Limb (tissue), 2 donors: ENCODE measurements around the gene BTBD9.

Source experiments
- DNase-seq, 2 donors: peaks; one replicate each; pipeline ENCODE4 v3.0.0-alpha.2; 2016; ENCODE audit errors: extremely low spot score in 2 of 2

The BTBD9 gene

GRCh38 chr6:38182426-38182825 is 457.3 kb downstream of the BTBD9 start:
- peak in 1 of 2 donors; percentile 20 for DNase-seq

GRCh38 chr6:38180586-38180985 is 459.1 kb downstream of the BTBD9 start:
- peak in 1 of 2 donors; percentile 36 for DNase-seq

GRCh38 chr6:38179794-38180430 is 459.8 kb downstream of the BTBD9 start:
- peak in 1 of 2 donors; percentile 24 for DNase-seq

- DNase-seq: peak in 1 of 2 donors; percentile 21
Observed at GRCh38 chr6:38179300-38179699, 460.4 kb downstream of the BTBD9 start.

- DNase-seq: peak in 1 of 2 donors; percentile 21
Observed at GRCh38 chr6:38178584-38178886, 461.2 kb downstream of the BTBD9 start.

- DNase-seq: no peak
Observed at GRCh38 chr6:38177882-38178583, 461.7 kb downstream of the BTBD9 start.

GRCh38 chr6:38176797-38177751 is 462.7 kb downstream of the BTBD9 start:
- DNase-seq: no peak

GRCh38 chr6:38175786-38176185 is 463.9 kb downstream of the BTBD9 start:
- no peak for DNase-seq

- DNase-seq: no peak
Observed at GRCh38 chr6:38174806-38175495, 464.8 kb downstream of the BTBD9 start.

- DNase-seq: no peak
Observed at GRCh38 chr6:38174315-38174714, 465.4 kb downstream of the BTBD9 start.

- no peak for DNase-seq
Observed at GRCh38 chr6:38173909-38174308, 465.8 kb downstream of the BTBD9 start.

GRCh38 chr6:38172739-38173410 is 466.9 kb downstream of the BTBD9 start:
- no peak for DNase-seq

- no peak for DNase-seq
Observed at GRCh38 chr6:38171997-38172738, 467.6 kb downstream of the BTBD9 start.

GRCh38 chr6:38170666-38171355 is 468.9 kb downstream of the BTBD9 start:
- no peak for DNase-seq

GRCh38 chr6:38169977-38170526 is 469.7 kb downstream of the BTBD9 start:
- no peak for DNase-seq

- DNase-seq: no peak
Observed at GRCh38 chr6:38169221-38169976, 470.3 kb downstream of the BTBD9 start.

GRCh38 chr6:38168699-38169098 is 471.0 kb downstream of the BTBD9 start:
- no peak for DNase-seq

- DNase-seq: no peak
Observed at GRCh38 chr6:38168126-38168525, 471.6 kb downstream of the BTBD9 start.

- no peak for DNase-seq
Observed at GRCh38 chr6:38167598-38167997, 472.1 kb downstream of the BTBD9 start.
